ENCODE measurements around the gene CAVIN4.

CAVIN4 gene

GRCh38 chr9:100577776-100578448 is at the start of gene CAVIN4:
Gene CAVIN4 (plus strand): TSS chr9:100578079. CDS start chr9:100578144, 65 bp downstream.
- no peak within 1 kb of the TSS for H3K27ac ChIP-seq
- ChIA-PET POLR2A (ENCODE audit: low non-redundant PET) (no interaction called here), CTCF (interaction anchor here (0.6 kb wide), 2 partner anchors 423 to 695 kb away, joined by 3 to 4 read pairs; no protein-coding TSS in a partner anchor)
- DNase-seq (ENCODE audit: low spot score) = no peak
- TF ChIP-seq CTCF (conservative IDR thresholded peaks at IDR 0.05; ENCODE audit: low read depth) = no peak

DNA sequence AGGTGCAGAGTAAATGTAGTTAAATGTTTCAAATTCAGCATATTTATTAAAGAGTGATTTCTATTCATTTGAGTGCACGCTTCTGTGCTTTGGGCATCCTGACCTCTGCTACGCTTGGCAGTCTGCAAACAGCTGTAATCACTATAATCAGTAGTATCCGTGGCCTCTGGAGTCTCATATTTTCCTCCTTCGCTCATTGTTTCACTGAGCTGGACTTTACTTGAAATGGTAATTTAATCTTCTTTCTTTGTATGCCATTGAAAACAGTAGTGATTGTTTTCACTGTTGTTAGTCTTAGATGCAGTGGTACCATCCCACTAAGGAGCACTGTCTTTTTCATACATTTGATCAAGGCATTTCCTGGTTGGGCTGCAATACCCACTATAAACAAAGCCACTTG is 43.5 kb upstream of the CAVIN4 start:
- ChIA-PET CTCF (no interaction called here), POLR2A (ENCODE audit: low non-redundant PET) (no interaction called here)
- H3K27ac ChIP-seq = no peak overlapping the region
- no peak for TF ChIP-seq CTCF (conservative IDR thresholded peaks at IDR 0.05; ENCODE audit: low read depth)
- DNase-seq (ENCODE audit: low spot score) = no peak

- no peak for DNase-seq (ENCODE audit: low spot score)
- CTCF ChIA-PET = no interaction called here
- POLR2A ChIA-PET (ENCODE audit: low non-redundant PET) = no interaction called here
- TF ChIP-seq CTCF (conservative IDR thresholded peaks at IDR 0.05; ENCODE audit: low read depth) = no peak
- no peak overlapping the region for H3K27ac ChIP-seq
These were observed 37.6 kb upstream of the CAVIN4 start for GRCh38 chr9:100540327-100540726.

- ChIA-PET POLR2A (ENCODE audit: low non-redundant PET) (no interaction called here), CTCF (no interaction called here)
These were observed 28.8 kb upstream of the CAVIN4 start for GRCh38 chr9:100549048-100549447.

GRCh38 chr9:100554935-100555401 is 22.9 kb upstream of the CAVIN4 start:
- DNase-seq (ENCODE audit: low spot score) = no peak
- ChIA-PET POLR2A (ENCODE audit: low non-redundant PET) (no interaction called here), CTCF (no interaction called here)
- TF ChIP-seq CTCF (conservative IDR thresholded peaks at IDR 0.05; ENCODE audit: low read depth) = no peak
- H3K27ac ChIP-seq = no peak overlapping the region

More at GRCh38 chr9:100549048-100549447, 28.8 kb upstream of the CAVIN4 start:
- no peak overlapping the region for H3K27ac ChIP-seq
- no peak for DNase-seq (ENCODE audit: low spot score)
- TF ChIP-seq CTCF (conservative IDR thresholded peaks at IDR 0.05; ENCODE audit: low read depth) = no peak

DNA sequence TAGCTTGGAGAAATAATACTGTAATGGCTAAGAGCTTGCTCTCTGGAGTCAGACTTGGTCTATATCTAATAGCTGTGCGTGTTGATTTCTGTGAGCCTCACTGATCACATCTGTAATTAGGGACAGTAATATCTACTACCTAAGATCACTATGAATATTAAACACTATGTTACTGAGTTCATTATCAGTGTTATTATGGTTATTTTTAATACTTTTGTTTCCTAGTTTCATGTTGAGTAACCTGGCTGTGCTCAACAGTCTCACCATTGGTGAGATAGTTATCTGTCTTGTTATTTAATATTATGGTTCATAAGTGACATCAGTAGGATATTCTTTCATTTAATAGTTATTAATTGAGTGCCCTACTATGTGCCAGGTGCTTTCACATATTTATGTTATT is 22.4 kb upstream of the CAVIN4 start:
- CTCF ChIA-PET = interaction anchor here (0.6 kb wide), 1 partner anchor 29 kb away, joined by 4 read pairs; no protein-coding TSS in a partner anchor
- POLR2A ChIA-PET (ENCODE audit: low non-redundant PET) = no interaction called here
- no peak overlapping the region for H3K27ac ChIP-seq
- DNase-seq (ENCODE audit: low spot score) = no peak
- TF ChIP-seq CTCF (conservative IDR thresholded peaks at IDR 0.05; ENCODE audit: low read depth) = no peak
